Activated naive CD8-positive, alpha-beta T cell treated with anti-CD3 and anti-CD28 coated beads, Interleukin-2, amount 50 U/mL, for 24 hours (primary cell): ENCODE results near the gene UTF1.
A peak's percentile ranks its signal among the peaks of the same experiment; 100 is the strongest.

Source experiments
- ATAC-seq: fragments of 150-1000 bp; cut with Tn5 transposase; one replicate; pipeline ENCODE4 v1.10.0; 2021
- DNase-seq: peaks from one replicate; pipeline ENCODE4 v3.0.0; 2021
- H3K27ac Mint-ChIP-seq: one replicate; pipeline ENCODE4 v1.8.0; 2021; ENCODE audit warnings: mild to moderate bottlenecking, mixed read lengths
- H3K27me3 Mint-ChIP-seq: one replicate; pipeline ENCODE4 v1.8.0; 2021; ENCODE audit warnings: mixed read lengths
- H3K36me3 Mint-ChIP-seq: one replicate; pipeline ENCODE4 v1.8.0; 2021; ENCODE audit warnings: low read depth, mixed read lengths
- H3K4me1 Mint-ChIP-seq: one replicate; pipeline ENCODE4 v1.8.0; 2021; ENCODE audit warnings: mixed read lengths
- H3K4me3 Mint-ChIP-seq: one replicate; pipeline ENCODE4 v1.8.0; 2021; ENCODE audit warnings: mild to moderate bottlenecking, moderate library complexity, mixed read lengths
- H3K9me3 Mint-ChIP-seq: one replicate; pipeline ENCODE4 v1.8.0; 2021; ENCODE audit warnings: mixed read lengths

Gene UTF1

GRCh38 chr10:133274751-133275683 is 45.0 kb downstream of the UTF1 start:
- Mint-ChIP-seq H3K9me3 (no peaks in the 10 kb centered on the region), H3K27me3 (no peaks in the 10 kb centered on the region), H3K27ac (peak overlapping the region; percentile 80), H3K36me3 (peaks cover 2% of the 10 kb centered on the region), H3K4me1 (peaks cover 33% of the 10 kb centered on the region), H3K4me3 (peak overlapping the region; percentile 84)
- DNase-seq (peak; percentile 84), ATAC-seq (peak; percentile 62)

GRCh38 chr10:133275684-133276092 is 45.7 kb downstream of the UTF1 start:
- peaks cover 33% of the 10 kb centered on the region for H3K4me1 Mint-ChIP-seq
- H3K27ac Mint-ChIP-seq = peak overlapping the region; percentile 76
- H3K27me3 Mint-ChIP-seq = no peaks in the 10 kb centered on the region
- no peaks in the 10 kb centered on the region for H3K9me3 Mint-ChIP-seq
- peak overlapping the region; percentile 84 for H3K4me3 Mint-ChIP-seq
- H3K36me3 Mint-ChIP-seq = peaks cover 2% of the 10 kb centered on the region
- DNase-seq (peak; percentile 71), ATAC-seq (peak; percentile 53)

- Mint-ChIP-seq H3K4me3 (peak overlapping the region; percentile 84), H3K9me3 (no peaks in the 10 kb centered on the region), H3K36me3 (peaks cover 2% of the 10 kb centered on the region), H3K4me1 (peaks cover 33% of the 10 kb centered on the region), H3K27ac (peak overlapping the region; percentile 76), H3K27me3 (no peaks in the 10 kb centered on the region)
- ATAC-seq (no peak), DNase-seq (no peak)
Measured at GRCh38 chr10:133276100-133276434, 46.0 kb downstream of the UTF1 start.

GRCh38 chr10:133276435-133277201 is 46.6 kb downstream of the UTF1 start, which contains the start of gene ADAM8:
TSS of gene ADAM8 (minus strand) at chr10:133276868. CDS start at chr10:133276817, 51 bp downstream.
- peaks cover 2% of the 10 kb centered on the region for H3K36me3 Mint-ChIP-seq
- ATAC-seq (peak; percentile 35), DNase-seq (peak; percentile 78)
- no peaks in the 10 kb centered on the region for H3K27me3 Mint-ChIP-seq
- peaks cover 33% of the 10 kb centered on the region for H3K4me1 Mint-ChIP-seq
- H3K4me3 Mint-ChIP-seq = peak within 1 kb of the TSS; percentile 84
- peak within 1 kb of the TSS; percentile 76 for H3K27ac Mint-ChIP-seq
- no peaks in the 10 kb centered on the region for H3K9me3 Mint-ChIP-seq

- ATAC-seq = no peak
- H3K27ac Mint-ChIP-seq = no peak overlapping the region
- no peak for DNase-seq
- no peaks in the 10 kb centered on the region for H3K27me3 Mint-ChIP-seq
- no peaks in the 10 kb centered on the region for H3K9me3 Mint-ChIP-seq
- peaks cover 6% of the 10 kb centered on the region for H3K36me3 Mint-ChIP-seq
- no peak overlapping the region for H3K4me3 Mint-ChIP-seq
- peaks cover 33% of the 10 kb centered on the region for H3K4me1 Mint-ChIP-seq
Measured at GRCh38 chr10:133277277-133277992, 47.4 kb downstream of the UTF1 start.

- H3K36me3 Mint-ChIP-seq = peaks cover 9% of the 10 kb centered on the region
- peaks cover 33% of the 10 kb centered on the region for H3K4me1 Mint-ChIP-seq
- ATAC-seq = no peak
- H3K9me3 Mint-ChIP-seq = no peaks in the 10 kb centered on the region
- H3K27ac Mint-ChIP-seq = peak overlapping the region; percentile 71
- DNase-seq = no peak
- H3K27me3 Mint-ChIP-seq = no peaks in the 10 kb centered on the region
- H3K4me3 Mint-ChIP-seq = peak overlapping the region; percentile 63
Measured at GRCh38 chr10:133277993-133278576, 48.1 kb downstream of the UTF1 start.

- ATAC-seq (peak; percentile 10), DNase-seq (peak; percentile 61)
- H3K9me3 Mint-ChIP-seq = no peaks in the 10 kb centered on the region
- H3K27me3 Mint-ChIP-seq = no peaks in the 10 kb centered on the region
- peak overlapping the region; percentile 71 for H3K27ac Mint-ChIP-seq
- H3K36me3 Mint-ChIP-seq = peaks cover 11% of the 10 kb centered on the region
- H3K4me3 Mint-ChIP-seq = peak overlapping the region; percentile 63
- H3K4me1 Mint-ChIP-seq = peaks cover 33% of the 10 kb centered on the region
Measured at GRCh38 chr10:133278577-133279265, 48.7 kb downstream of the UTF1 start.

GRCh38 chr10:133279326-133280226 is 49.6 kb downstream of the UTF1 start:
- H3K36me3 Mint-ChIP-seq = peaks cover 12% of the 10 kb centered on the region
- H3K4me1 Mint-ChIP-seq = peaks cover 32% of the 10 kb centered on the region
- H3K27ac Mint-ChIP-seq = no peak overlapping the region
- H3K27me3 Mint-ChIP-seq = no peaks in the 10 kb centered on the region
- ATAC-seq (no peak), DNase-seq (no peak)
- H3K4me3 Mint-ChIP-seq = no peak overlapping the region
- no peaks in the 10 kb centered on the region for H3K9me3 Mint-ChIP-seq

- Mint-ChIP-seq H3K27me3 (no peaks in the 10 kb centered on the region), H3K36me3 (peaks cover 17% of the 10 kb centered on the region), H3K4me1 (peaks cover 27% of the 10 kb centered on the region), H3K9me3 (no peaks in the 10 kb centered on the region), H3K27ac (no peak overlapping the region), H3K4me3 (no peak overlapping the region)
- no peak for DNase-seq
- ATAC-seq = no peak
Measured at GRCh38 chr10:133280391-133281059, 50.5 kb downstream of the UTF1 start.

GRCh38 chr10:133281084-133281483 is 51.1 kb downstream of the UTF1 start:
- DNase-seq (no peak), ATAC-seq (no peak)
- H3K27me3 Mint-ChIP-seq = no peaks in the 10 kb centered on the region
- peaks cover 22% of the 10 kb centered on the region for H3K36me3 Mint-ChIP-seq
- peaks cover 22% of the 10 kb centered on the region for H3K4me1 Mint-ChIP-seq
- no peak overlapping the region for H3K4me3 Mint-ChIP-seq
- H3K9me3 Mint-ChIP-seq = no peaks in the 10 kb centered on the region
- no peak overlapping the region for H3K27ac Mint-ChIP-seq
